ENCODE results near the gene ITGA1. TPM values are rescaled to one million over a fixed set of nuclear protein-coding genes. Genes with fewer than 3 reads are reported as not detected.

ITGA1 gene
- polyA plus RNA-seq, 3 donors, result 0.33 to 0.89 (median 0.79) TPM

DNA sequence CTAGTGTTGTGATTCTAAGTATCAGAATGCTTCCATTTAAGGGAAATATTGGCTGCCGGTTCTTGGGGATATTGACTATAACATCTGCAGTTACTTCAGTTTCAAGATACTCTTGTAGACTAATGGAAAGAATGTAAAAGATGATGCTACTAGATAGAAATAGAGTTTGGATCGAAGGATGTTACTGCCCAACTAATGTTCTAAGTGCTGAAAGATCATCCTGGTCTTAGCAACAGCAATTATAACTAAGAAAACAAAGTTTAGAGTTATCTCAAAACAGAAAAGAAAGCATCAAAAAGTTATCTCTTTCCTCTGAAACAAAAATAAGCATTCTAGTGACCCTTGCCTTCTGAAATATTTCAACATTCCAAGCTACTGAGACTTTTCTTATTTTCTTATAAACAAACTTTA, 49.9 kb downstream of the ITGA1 start:
- Histone ChIP-seq H3K36me3 (replicated peaks in 1 of 2; ENCODE audit: control insufficient read depth in 1 of 2, insufficient read depth in 2 of 2, low read length in 2 of 2) (no peaks in the 10 kb centered on the region), H3K4me3 (replicated peaks in 1 of 3; ENCODE audit: low read depth in 2 of 3, low read length in 3 of 3) (no peak overlapping the region), H3K79me2 (ENCODE audit: insufficient read depth, low read length) (no peaks in the 10 kb centered on the region), H3K4me2 (replicated peaks; ENCODE audit: extremely low read depth, low read length, poor library complexity, severe bottlenecking) (no peak overlapping the region), H3K27ac (ENCODE audit: low read depth in 1 of 2, low read length in 2 of 2) (no peak overlapping the region), H3K9ac (ENCODE audit: insufficient read depth, low read length, poor library complexity, severe bottlenecking) (no peak overlapping the region), H3K9me3 (replicated peaks in 1 of 2; ENCODE audit: control insufficient read depth in 1 of 2, insufficient read depth in 1 of 2, low read length in 2 of 2) (no peaks in the 10 kb centered on the region), H2AFZ (ENCODE audit: insufficient read depth, low read depth, low read length, poor library complexity, severe bottlenecking) (no peak overlapping the region), H4K20me1 (ENCODE audit: insufficient read depth, low read length) (no peaks in the 10 kb centered on the region), H3K4me1 (ENCODE audit: control insufficient read depth in 1 of 2, insufficient read depth in 2 of 2, low read length in 2 of 2) (no peaks in the 10 kb centered on the region), H3K27me3 (ENCODE audit: control insufficient read depth in 2 of 2, insufficient read depth in 2 of 2, low read length in 2 of 2) (no peaks in the 10 kb centered on the region)
- H3K4me3 Mint-ChIP-seq, result no peak overlapping the region
- intact Hi-C loops (cut with micrococcal nuclease), result no loop called here
- TF ChIP-seq, protein P1, sequence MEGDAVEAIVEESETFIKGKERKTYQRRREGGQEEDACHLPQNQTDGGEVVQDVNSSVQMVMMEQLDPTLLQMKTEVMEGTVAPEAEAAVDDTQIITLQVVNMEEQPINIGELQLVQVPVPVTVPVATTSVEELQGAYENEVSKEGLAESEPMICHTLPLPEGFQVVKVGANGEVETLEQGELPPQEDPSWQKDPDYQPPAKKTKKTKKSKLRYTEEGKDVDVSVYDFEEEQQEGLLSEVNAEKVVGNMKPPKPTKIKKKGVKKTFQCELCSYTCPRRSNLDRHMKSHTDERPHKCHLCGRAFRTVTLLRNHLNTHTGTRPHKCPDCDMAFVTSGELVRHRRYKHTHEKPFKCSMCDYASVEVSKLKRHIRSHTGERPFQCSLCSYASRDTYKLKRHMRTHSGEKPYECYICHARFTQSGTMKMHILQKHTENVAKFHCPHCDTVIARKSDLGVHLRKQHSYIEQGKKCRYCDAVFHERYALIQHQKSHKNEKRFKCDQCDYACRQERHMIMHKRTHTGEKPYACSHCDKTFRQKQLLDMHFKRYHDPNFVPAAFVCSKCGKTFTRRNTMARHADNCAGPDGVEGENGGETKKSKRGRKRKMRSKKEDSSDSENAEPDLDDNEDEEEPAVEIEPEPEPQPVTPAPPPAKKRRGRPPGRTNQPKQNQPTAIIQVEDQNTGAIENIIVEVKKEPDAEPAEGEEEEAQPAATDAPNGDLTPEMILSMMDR (IDR thresholded peaks at IDR 0.05), result no peak
- no peaks in the 10 kb centered on the region for H3K4me1 Mint-ChIP-seq
- WGBS (ENCODE audit: insufficient coverage), result no CpG with 5 or more reads among the region's 2 CpGs
- H3K36me3 Mint-ChIP-seq, result no peaks in the 10 kb centered on the region
- no peak overlapping the region for H3K27ac Mint-ChIP-seq
- DNase-seq, result no peak
- H3K27me3 Mint-ChIP-seq (ENCODE audit: low read depth in 3 of 3), result peaks cover 0 to 2% (median 1%) of the 10 kb centered on the region in 3 donors
- H3K9me3 Mint-ChIP-seq, result peaks cover 0 to 3% (median 0%) of the 10 kb centered on the region in 7 donors

DNA sequence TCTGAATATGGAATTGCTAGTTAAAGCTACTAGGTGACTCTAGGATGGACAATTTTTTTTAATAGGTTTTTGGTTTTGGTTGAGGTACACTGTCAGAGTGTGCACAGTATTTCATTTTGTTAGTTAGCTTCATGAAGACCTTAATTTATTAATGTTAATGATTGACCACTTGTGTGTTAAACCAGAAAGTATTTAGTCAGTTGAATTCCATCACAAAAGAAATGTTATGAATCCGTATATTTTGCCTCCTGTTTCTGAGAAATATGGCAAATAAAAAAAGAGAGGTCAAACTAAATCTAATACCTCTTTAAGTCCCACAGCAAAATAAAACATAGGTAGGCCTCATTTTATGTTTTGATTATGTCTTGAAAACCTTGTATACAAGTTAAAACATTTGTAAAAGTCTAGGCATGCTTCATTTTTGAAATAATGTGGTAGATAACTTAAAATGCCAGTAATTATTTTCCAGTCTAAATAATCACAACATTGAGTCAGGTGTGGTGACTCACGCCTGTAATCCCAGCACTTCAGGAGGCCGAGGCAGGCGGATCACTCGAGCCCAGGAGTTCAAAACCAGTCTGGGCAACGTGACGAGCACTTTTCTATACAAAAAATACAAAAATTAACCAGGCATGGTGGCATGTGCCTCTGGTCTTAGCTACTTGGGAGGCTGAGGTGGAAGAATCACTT, 50.8 kb downstream of the ITGA1 start:
- Mint-ChIP-seq H3K27me3 (ENCODE audit: low read depth in 3 of 3) (peaks cover 0 to 2% (median 0%) of the 10 kb centered on the region in 3 donors), H3K4me1 (no peaks in the 10 kb centered on the region), H3K9me3 (peaks cover 0 to 3% (median 0%) of the 10 kb centered on the region in 7 donors), H3K36me3 (no peaks in the 10 kb centered on the region), H3K4me3 (no peak overlapping the region), H3K27ac (no peak overlapping the region)
- no peaks in the 10 kb centered on the region for H3K9me3 ChIP-seq (replicated peaks in 1 of 2; ENCODE audit: control insufficient read depth in 1 of 2, insufficient read depth in 1 of 2, low read length in 2 of 2)
- no peak overlapping the region for H3K27ac ChIP-seq (ENCODE audit: low read depth in 1 of 2, low read length in 2 of 2)
- H4K20me1 ChIP-seq (ENCODE audit: insufficient read depth, low read length), result no peaks in the 10 kb centered on the region
- no peaks in the 10 kb centered on the region for H3K79me2 ChIP-seq (ENCODE audit: insufficient read depth, low read length)
- no peaks in the 10 kb centered on the region for H3K36me3 ChIP-seq (replicated peaks in 1 of 2; ENCODE audit: control insufficient read depth in 1 of 2, insufficient read depth in 2 of 2, low read length in 2 of 2)
- H3K4me2 ChIP-seq (replicated peaks; ENCODE audit: extremely low read depth, low read length, poor library complexity, severe bottlenecking), result no peak overlapping the region
- H3K4me3 ChIP-seq (replicated peaks in 1 of 3; ENCODE audit: low read depth in 2 of 3, low read length in 3 of 3), result no peak overlapping the region
- H3K27me3 ChIP-seq (ENCODE audit: control insufficient read depth in 2 of 2, insufficient read depth in 2 of 2, low read length in 2 of 2), result no peaks in the 10 kb centered on the region
- TF ChIP-seq, protein P1 (IDR thresholded peaks at IDR 0.05), result no peak
- no peak overlapping the region for H2AFZ ChIP-seq (ENCODE audit: insufficient read depth, low read depth, low read length, poor library complexity, severe bottlenecking)
- H3K9ac ChIP-seq (ENCODE audit: insufficient read depth, low read length, poor library complexity, severe bottlenecking), result no peak overlapping the region
- DNase-seq, result no peak
- 83% methylated on average over 1 of the region's 7 CpGs for WGBS (ENCODE audit: insufficient coverage)
- intact Hi-C loops (cut with micrococcal nuclease), result no loop called here
- no peaks in the 10 kb centered on the region for H3K4me1 ChIP-seq (ENCODE audit: control insufficient read depth in 1 of 2, insufficient read depth in 2 of 2, low read length in 2 of 2)

Measured in CD14-positive monocyte (primary cell).